HG02852 (cell line): Measurements from ENCODE around the gene HLA-DQB2.
"Not testable (repeated sequence)": the region's sequence is repeated elsewhere in the genome, so short reads cannot be mapped to it uniquely, and the experiment has no call there.

Experiments used
- ATAC-seq: cut with Tn5 transposase; IDR thresholded peaks from one replicate; pipeline ENCODE4 v1.9.1; 2021; ENCODE audit warnings: mild to moderate bottlenecking, moderate library complexity; ENCODE audit not compliant: unreplicated experiment

The HLA-DQB2 gene

GRCh38 chr6:32752580-32752979 is 10.8 kb downstream of the HLA-DQB2 start:
- ATAC-seq, result no peak

DNA sequence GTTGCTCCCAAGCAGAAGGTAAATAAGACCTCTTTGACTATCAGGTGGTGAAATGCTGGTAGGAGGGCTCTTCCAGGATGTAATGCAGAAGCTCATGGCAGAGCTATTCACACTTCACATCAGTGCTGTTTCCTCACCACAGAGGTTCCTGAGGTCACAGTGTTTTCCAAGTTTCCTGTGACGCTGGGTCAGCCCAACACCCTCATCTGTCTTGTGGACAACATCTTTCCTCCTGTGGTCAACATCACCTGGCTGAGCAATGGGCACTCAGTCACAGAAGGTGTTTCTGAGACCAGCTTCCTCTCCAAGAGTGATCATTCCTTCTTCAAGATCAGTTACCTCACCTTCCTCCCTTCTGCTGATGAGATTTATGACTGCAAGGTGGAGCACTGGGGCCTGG is 17.7 kb downstream of the HLA-DQB2 start:
- ATAC-seq, result not testable (repeated sequence)

DNA sequence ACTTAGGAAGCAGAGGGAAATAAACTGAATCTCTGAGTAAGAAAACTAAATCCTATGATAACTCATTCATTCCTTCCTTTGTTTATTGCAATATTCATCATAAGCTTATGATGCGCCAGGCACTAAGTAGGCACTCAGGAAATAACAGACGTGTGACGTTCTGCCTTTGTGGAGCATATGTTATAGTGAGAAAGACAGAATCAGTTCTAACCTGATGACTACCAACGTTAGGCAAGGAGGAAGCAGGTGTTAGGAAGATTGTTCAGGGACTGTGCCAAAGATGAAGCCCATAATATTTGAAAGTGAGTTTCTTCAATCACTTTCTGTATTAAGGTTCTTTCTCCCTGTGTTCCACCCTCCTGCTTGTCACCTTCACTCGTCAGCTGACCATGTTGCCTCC is 18.6 kb downstream of the HLA-DQB2 start:
- no peak for ATAC-seq

DNA sequence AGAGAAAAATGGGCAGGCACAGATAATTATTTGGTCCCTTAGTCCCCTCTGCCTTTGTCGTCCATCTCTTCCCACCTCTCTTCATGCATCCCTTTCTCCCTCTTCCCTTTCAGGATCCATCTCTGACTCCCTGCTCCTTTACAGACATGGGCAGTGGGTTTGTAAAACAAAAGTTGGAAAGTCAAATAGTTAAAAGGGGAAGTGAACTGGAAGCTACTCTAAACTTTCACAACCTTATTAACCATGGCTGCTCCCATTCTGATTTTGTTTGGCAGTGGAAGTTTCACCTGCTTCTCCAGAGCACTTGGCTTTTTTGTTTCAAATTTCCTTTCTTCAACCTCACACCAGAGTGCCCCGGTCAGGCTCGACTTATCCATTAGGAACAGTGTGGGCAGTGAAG is 21.0 kb downstream of the HLA-DQB2 start:
- no peak for ATAC-seq

DNA sequence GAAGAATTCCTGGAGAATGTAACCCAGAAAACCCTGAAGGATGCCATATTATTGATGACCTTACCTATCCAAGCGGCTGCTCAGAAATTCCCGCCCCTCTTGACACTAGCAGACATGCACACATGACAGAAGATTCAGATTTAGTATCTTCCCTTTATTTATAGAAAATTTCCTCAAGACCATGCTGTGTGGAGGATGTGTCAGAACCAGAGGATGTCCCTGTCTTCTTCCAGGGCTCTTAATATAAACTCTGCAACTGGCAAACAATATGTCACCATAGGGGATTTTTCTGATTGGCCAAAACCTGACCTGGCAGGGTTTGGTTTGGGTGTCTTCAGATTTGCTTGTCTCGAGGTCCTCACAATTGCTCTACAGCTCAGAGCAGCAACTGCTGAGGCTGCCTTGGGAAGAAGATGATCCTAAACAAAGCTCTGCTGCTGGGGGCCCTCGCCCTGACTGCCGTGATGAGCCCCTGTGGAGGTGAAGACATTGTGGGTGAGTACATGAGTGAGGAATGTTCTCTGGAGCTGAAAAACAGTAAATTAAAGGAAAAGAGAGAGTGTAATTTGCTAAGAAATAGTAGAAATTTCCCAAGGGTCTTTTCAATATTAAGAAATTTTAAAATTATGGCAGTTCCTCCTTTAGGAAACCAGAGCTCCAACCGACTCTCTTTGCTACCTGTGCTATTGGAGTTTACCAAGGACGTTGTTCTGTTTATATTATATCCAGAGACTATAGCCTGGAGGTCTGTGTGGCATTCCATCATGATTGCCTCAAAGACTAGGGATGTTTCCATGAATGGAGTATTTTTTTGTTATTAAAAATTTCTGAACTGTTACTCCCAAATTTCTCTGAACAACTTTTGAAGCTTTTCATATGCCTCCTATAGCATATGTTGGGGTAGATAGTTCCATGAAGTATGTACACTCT is 22.0 kb downstream of the HLA-DQB2 start, which contains the start of gene HLA-DQA2:
TSS of gene HLA-DQA2 (plus strand) at position 361 of the 930 bp plus-strand sequence. CDS start at position 414, 53 bp downstream.
- ATAC-seq, result no peak

GRCh38 chr6:32738126-32738525 is 25.2 kb downstream of the HLA-DQB2 start:
- no peak for ATAC-seq

- ATAC-seq, result no peak
These were observed 44.5 kb downstream of the HLA-DQB2 start for GRCh38 chr6:32718879-32719278.

- no peak for ATAC-seq
These were observed 46.9 kb downstream of the HLA-DQB2 start for GRCh38 chr6:32716396-32716795.

- no peak for ATAC-seq
These were observed 50.1 kb downstream of the HLA-DQB2 start for GRCh38 chr6:32713241-32713640.

DNA sequence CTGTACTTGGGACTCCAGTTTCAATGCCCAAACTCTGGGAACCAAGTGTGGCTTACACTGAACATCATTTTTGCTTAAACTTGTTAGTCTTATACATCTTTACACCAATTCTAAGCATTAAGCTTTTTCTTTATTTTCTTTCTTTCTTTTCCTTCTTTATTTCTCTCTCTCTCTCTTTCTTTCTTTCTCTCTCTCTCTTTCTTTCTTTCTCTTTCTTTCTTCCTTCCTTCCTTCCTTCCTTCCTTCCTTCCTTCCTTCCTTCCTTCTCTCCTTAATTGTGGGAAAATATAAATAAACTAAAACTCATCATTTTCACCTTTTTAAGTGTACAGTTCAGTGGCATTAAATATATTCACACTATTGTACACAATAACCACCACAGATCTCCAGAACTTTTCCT is 53.7 kb downstream of the HLA-DQB2 start:
- ATAC-seq, result no peak
